NCI-H2171 treated with DMSO at 0.1 percent for 48 hours (cell line): ENCODE measurements around the gene PALLD.

ENCODE experiments used
- DNase-seq: peaks from one replicate; lab custom pipeline; 2025; lab: John Stamatoyannopoulos, UW

PALLD gene

GRCh38 chr4:168765726-168766125 lies 268.9 kb downstream of the PALLD start:
- DNase-seq: no peak

- no peak for DNase-seq
Observed at GRCh38 chr4:168766604-168767316, 269.9 kb downstream of the PALLD start.

GRCh38 chr4:168769416-168769815 lies 272.6 kb downstream of the PALLD start:
- no peak for DNase-seq

GRCh38 chr4:168769837-168770236 lies 273.0 kb downstream of the PALLD start:
- no peak for DNase-seq

- DNase-seq: no peak
Observed at GRCh38 chr4:168771251-168771650, 274.4 kb downstream of the PALLD start.

GRCh38 chr4:168773388-168774195 lies 276.7 kb downstream of the PALLD start:
- DNase-seq: no peak

- DNase-seq: no peak
Observed at GRCh38 chr4:168776382-168776781, 279.5 kb downstream of the PALLD start.

- no peak for DNase-seq
Observed at GRCh38 chr4:168777277-168777965, 280.6 kb downstream of the PALLD start.

- DNase-seq: no peak
Observed at GRCh38 chr4:168781341-168781740, 284.5 kb downstream of the PALLD start.

- no peak for DNase-seq
Observed at GRCh38 chr4:168781926-168782325, 285.1 kb downstream of the PALLD start.

- no peak for DNase-seq
Observed at GRCh38 chr4:168782439-168782838, 285.6 kb downstream of the PALLD start.

GRCh38 chr4:168784786-168785461 lies 288.1 kb downstream of the PALLD start:
- no peak for DNase-seq

GRCh38 chr4:168787334-168787733 lies 290.5 kb downstream of the PALLD start:
- no peak for DNase-seq

GRCh38 chr4:168787801-168788595 lies 291.1 kb downstream of the PALLD start:
- DNase-seq: no peak

GRCh38 chr4:168790898-168791297 lies 294.0 kb downstream of the PALLD start:
- DNase-seq: no peak

GRCh38 chr4:168791376-168791775 lies 294.5 kb downstream of the PALLD start:
- no peak for DNase-seq

GRCh38 chr4:168793542-168793941 lies 296.7 kb downstream of the PALLD start:
- no peak for DNase-seq

- DNase-seq: no peak
Observed at GRCh38 chr4:168794092-168794707, 297.3 kb downstream of the PALLD start.

GRCh38 chr4:168794881-168795280 lies 298.0 kb downstream of the PALLD start:
- no peak for DNase-seq

GRCh38 chr4:168795346-168795745 lies 298.5 kb downstream of the PALLD start:
- no peak for DNase-seq
